Colonic mucosa (tissue), 4 donors: Measurements from ENCODE around the gene SETBP1. TPM values are rescaled to one million over a fixed set of nuclear protein-coding genes. Genes with fewer than 3 reads are reported as not detected.

Experiments used
- DNase-seq: peaks from one replicate; pipeline ENCODE4 v3.0.0-alpha.2; 2020
- H3K27ac ChIP-seq: fragments of 200-600 bp; one replicate; pipeline ENCODE4 v1.8.0; 2021
- H3K27me3 ChIP-seq: fragments of 200-600 bp; one replicate; pipeline ENCODE4 v1.8.0; 2021
- H3K36me3 ChIP-seq: fragments of 200-600 bp; one replicate; pipeline ENCODE4 v1.8.0; 2021
- H3K4me1 ChIP-seq: fragments of 200-600 bp; one replicate; pipeline ENCODE4 v1.8.0; 2021; ENCODE audit warnings: mild to moderate bottlenecking
- H3K4me3 ChIP-seq: fragments of 200-600 bp; one replicate; pipeline ENCODE4 v1.8.0; 2021
- H3K9ac ChIP-seq, 2 donors: one replicate each; pipeline ENCODE4 v1.7.0; 2013; ENCODE audit warnings: control low read depth in 2 of 2, low read depth in 2 of 2, low read length in 2 of 2
- H3K9me3 ChIP-seq: fragments of 200-600 bp; one replicate; pipeline ENCODE4 v1.8.0; 2021
- intact Hi-C: fragments of 100-400 bp; cut with DNase I; formaldehyde crosslinking; loops from one replicate; pipeline ENCODE4 v1.14.1; 2022
- total RNA-seq, 2 donors: library from RNA; stranded (reverse); fragmentation: NEBNext Ultra II Directional in 1 of 2; extraction: Animal tissue kit (Norgen Biotek cat#: 25700) in 1 of 2; gene quantifications; one replicate each; pipeline ENCODE4 v1.2.1, GENCODE V29; 2021
- TF ChIP-seq, protein P1 (sequence below): fragments of 200-600 bp; IDR thresholded peaks from one replicate; pipeline ENCODE4 v1.8.0; 2022; ENCODE audit warnings: antibody characterized with exemption, mild to moderate bottlenecking
- donor health status: healthy.
- donor health status: DM: no; HTN: no; CAD: no.
- donor health status: DM: no; HTN: no; CAD: no.

The SETBP1 gene
- total RNA-seq, 2 donors from 2014 or later: 9.6 to 11.8 TPM

DNA sequence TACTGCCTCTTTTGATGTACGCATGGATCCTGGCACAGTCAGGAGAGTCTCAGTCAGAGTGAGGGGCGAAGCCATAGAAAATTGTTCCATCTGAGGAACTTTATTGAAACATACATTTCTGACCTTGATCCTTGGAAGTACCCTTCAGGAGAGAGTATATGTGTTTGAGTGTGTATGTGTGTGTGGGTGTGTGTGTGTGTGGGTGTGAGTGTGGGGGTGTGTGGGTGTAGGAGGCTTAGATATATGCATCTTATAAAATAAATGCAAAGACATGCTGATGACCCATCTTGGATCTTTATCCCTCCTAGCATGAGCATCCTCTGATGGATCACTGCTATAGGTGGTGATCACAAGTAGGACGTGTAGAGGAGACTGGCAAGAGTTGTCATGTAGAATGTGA, 93.5 kb downstream of the SETBP1 start:
- Histone ChIP-seq H3K27ac (no peak overlapping the region), H3K27me3 (no peaks in the 10 kb centered on the region), H3K4me1 (peaks cover 5% of the 10 kb centered on the region), H3K9ac (no peak overlapping the region), H3K9me3 (no peaks in the 10 kb centered on the region), H3K36me3 (no peaks in the 10 kb centered on the region), H3K4me3 (no peak overlapping the region)
- TF ChIP-seq, protein P1, sequence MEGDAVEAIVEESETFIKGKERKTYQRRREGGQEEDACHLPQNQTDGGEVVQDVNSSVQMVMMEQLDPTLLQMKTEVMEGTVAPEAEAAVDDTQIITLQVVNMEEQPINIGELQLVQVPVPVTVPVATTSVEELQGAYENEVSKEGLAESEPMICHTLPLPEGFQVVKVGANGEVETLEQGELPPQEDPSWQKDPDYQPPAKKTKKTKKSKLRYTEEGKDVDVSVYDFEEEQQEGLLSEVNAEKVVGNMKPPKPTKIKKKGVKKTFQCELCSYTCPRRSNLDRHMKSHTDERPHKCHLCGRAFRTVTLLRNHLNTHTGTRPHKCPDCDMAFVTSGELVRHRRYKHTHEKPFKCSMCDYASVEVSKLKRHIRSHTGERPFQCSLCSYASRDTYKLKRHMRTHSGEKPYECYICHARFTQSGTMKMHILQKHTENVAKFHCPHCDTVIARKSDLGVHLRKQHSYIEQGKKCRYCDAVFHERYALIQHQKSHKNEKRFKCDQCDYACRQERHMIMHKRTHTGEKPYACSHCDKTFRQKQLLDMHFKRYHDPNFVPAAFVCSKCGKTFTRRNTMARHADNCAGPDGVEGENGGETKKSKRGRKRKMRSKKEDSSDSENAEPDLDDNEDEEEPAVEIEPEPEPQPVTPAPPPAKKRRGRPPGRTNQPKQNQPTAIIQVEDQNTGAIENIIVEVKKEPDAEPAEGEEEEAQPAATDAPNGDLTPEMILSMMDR: no peak
- intact Hi-C loops: no loop called here
- no peak for DNase-seq

DNA sequence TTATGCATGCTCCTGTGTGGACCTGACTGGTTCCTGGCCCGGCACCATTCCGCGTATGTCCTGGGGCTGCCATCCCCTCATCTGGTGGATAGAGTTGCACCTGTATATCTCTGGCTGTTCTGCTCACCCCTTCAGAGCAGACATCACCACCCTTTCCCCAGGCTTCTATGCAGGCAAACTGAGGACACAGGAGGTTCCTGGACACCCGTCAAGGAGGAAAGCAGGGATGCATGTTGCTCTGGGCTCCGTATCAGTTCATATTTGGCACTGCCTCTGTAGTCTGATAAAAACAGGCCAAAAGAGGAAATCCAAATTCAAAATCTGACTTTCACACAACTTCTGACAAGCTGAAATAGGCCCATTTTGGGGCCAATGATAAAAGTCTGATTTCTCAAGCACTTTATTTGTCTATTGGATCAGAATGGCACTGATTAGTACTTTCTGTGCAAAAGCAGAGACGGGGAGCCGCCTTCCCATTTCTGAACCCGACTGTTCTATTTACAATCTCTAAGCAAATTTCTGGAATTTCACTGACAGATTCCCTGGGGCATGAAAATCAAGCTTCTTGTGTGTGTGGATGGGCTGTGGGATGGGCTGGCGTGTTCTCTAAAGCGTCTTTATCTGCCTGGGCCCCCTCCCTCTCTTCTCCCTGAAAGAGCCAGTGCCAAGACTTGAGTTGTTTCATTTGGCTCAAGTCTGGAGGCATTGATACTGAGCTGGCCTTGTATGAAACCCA, 96.9 kb downstream of the SETBP1 start:
- TF ChIP-seq, protein P1: no peak
- Histone ChIP-seq H3K36me3 (no peaks in the 10 kb centered on the region), H3K4me1 (no peaks in the 10 kb centered on the region), H3K9ac (no peak overlapping the region), H3K4me3 (no peak overlapping the region), H3K27me3 (no peaks in the 10 kb centered on the region), H3K27ac (no peak overlapping the region), H3K9me3 (no peaks in the 10 kb centered on the region)
- no peak for DNase-seq
- intact Hi-C loops: no loop called here

DNA sequence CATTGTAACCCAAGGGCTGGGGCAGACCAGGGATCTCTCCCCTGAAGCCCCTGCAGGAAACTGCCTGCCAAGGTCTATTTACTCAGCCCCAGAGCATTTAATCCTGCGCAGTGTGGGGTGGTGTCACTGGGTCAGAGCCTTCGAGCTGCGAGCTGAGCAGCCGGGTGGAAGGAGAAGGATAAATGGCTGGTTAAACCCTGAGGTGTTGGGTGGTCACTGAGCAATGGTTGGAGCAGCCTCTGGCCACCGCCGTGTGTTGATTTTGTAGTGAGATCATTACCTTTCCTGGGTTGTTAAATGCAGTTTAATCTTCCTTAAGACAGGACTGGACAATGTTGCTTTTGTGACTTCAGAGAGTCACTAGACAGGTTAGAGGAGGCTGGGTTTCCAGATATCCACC, 98.1 kb downstream of the SETBP1 start:
- Histone ChIP-seq H3K36me3 (no peaks in the 10 kb centered on the region), H3K27me3 (no peaks in the 10 kb centered on the region), H3K9me3 (no peaks in the 10 kb centered on the region), H3K4me1 (no peaks in the 10 kb centered on the region), H3K9ac (no peak overlapping the region), H3K27ac (no peak overlapping the region), H3K4me3 (no peak overlapping the region)
- TF ChIP-seq, protein P1: no peak
- DNase-seq: no peak
- intact Hi-C loops: no loop called here

DNA sequence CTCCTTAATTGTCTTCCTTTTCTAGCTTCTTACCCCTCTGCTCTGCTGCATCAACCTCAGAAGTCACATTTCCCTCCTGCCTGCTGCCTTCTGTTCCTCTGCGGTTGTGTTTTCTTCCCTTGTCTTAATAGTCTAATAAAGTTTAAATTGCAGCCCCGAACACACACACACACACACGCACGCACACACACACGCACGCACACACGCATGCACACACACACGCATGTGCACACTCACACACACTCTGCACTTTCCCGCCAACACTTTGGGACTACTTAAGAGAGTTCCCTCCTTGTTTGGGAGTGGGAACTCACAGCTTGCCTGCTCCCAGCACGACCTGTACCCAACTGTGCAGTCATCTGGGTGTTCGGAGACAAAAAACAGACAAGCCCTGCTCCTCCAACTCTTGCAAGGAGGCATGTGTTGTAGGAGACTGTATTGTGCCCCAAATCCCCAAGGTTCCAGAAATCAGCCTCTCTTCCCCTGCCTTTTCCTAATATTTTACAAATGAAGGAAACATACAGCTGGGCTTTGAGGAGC, 99.1 kb downstream of the SETBP1 start:
- Histone ChIP-seq H3K36me3 (no peaks in the 10 kb centered on the region), H3K9me3 (no peaks in the 10 kb centered on the region), H3K4me3 (no peak overlapping the region), H3K27ac (no peak overlapping the region), H3K4me1 (no peaks in the 10 kb centered on the region), H3K9ac (no peak overlapping the region), H3K27me3 (no peaks in the 10 kb centered on the region)
- TF ChIP-seq, protein P1: no peak
- intact Hi-C loops: no loop called here
- DNase-seq: no peak

DNA sequence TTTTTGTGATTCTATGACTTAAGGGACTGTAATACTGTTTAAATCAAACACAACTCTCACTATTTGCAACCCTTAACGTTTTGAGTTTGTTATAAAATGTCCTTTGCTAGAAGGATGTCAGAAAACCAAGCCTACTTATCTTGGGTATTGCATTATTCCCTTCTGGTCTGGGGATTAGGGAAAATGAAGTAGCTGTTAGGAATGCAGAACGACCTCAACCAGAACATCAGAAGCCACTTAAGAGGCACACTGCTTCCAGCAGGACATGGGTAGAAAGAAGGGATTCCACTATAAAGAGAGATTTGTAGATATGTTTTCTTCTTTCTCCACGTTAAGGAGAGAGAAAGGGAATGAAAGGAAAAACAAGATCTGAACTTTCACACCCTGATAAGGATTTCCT, 101.2 kb downstream of the SETBP1 start:
- Histone ChIP-seq H3K36me3 (no peaks in the 10 kb centered on the region), H3K9me3 (no peaks in the 10 kb centered on the region), H3K27me3 (no peaks in the 10 kb centered on the region), H3K4me3 (no peak overlapping the region), H3K4me1 (no peaks in the 10 kb centered on the region), H3K27ac (no peak overlapping the region), H3K9ac (no peak overlapping the region)
- TF ChIP-seq, protein P1: no peak
- intact Hi-C loops: no loop called here
- no peak for DNase-seq
